K562 (cell line): Measurements from ENCODE around the gene ZNF865. TPM values are rescaled to one million over a fixed set of nuclear protein-coding genes. Genes with fewer than 3 reads are reported as not detected.
A peak's percentile ranks its signal among the peaks of the same experiment; 100 is the strongest.

Experiments
- ADNP ChIP-seq: fragments of 200-800 bp; sonication (Bioruptor generic); IDR thresholded peaks from 2 replicates; pipeline ENCODE4 v1.6.1; 2016; ENCODE audit warnings: missing genetic modification characterization, missing compliant biosample characterization
- CREM ChIP-seq: IDR thresholded peaks from 2 replicates; pipeline ENCODE4 v1.6.1; 2014; ENCODE audit warnings: antibody characterized with exemption, low read depth
- FOXK1 ChIP-seq: sonication (generic); formaldehyde crosslinking; IDR thresholded peaks from 2 replicates; pipeline ENCODE4 v1.8.0; 2022; ENCODE audit warnings: missing genetic modification reagents, mild to moderate bottlenecking, borderline replicate concordance
- KDM2B ChIP-seq: fragments of 250-450 bp; sonication (Bioruptor Pico); IDR thresholded peaks from 2 replicates; pipeline ENCODE4 v1.8.0; 2021; ENCODE audit warnings: mild to moderate bottlenecking, moderate library complexity
- KLF1 ChIP-seq: fragments of 450-650 bp; IDR thresholded peaks from 2 replicates; pipeline ENCODE4 v1.6.1; 2016; ENCODE audit warnings: missing genetic modification characterization, missing compliant biosample characterization
- NCOA4 ChIP-seq: fragments of 450-650 bp; IDR thresholded peaks from 2 replicates; pipeline ENCODE4 v1.6.1; 2018; ENCODE audit warnings: mild to moderate bottlenecking; ENCODE audit not compliant: partially characterized antibody
- PTBP1 ChIP-seq: fragments of 200-400 bp; formaldehyde crosslinking; IDR thresholded peaks from 2 replicates; pipeline ENCODE4 v1.6.1; 2017; ENCODE audit warnings: low read depth, low read length
- SETDB1 ChIP-seq: IDR thresholded peaks from one replicate; pipeline ENCODE4 v1.6.1; 2012; ENCODE audit warnings: low read length, control low read depth, inconsistent platforms
- TAF7 ChIP-seq: fragments of 450-650 bp; IDR thresholded peaks from 2 replicates; pipeline ENCODE4 v1.6.1; 2016; ENCODE audit warnings: missing genetic modification characterization, missing compliant biosample characterization
- TOE1 ChIP-seq, 2 experiments: fragments of 450-650 bp in 1 of 2; sonication (generic) in 1 of 2; formaldehyde crosslinking in 1 of 2; IDR thresholded peaks; 2 replicates each; pipeline versions ENCODE4 v1.7.1 to v1.8.0; 2016 to 2022; ENCODE audit warnings: borderline replicate concordance in 2 of 2, mild to moderate bottlenecking in 2 of 2, antibody characterized with exemption in 1 of 2, inconsistent platforms in 1 of 2, low read depth in 1 of 2, missing genetic modification reagents in 1 of 2, moderate library complexity in 1 of 2
- ZBTB1 ChIP-seq: sonication (generic); formaldehyde crosslinking; IDR thresholded peaks from 2 replicates; pipeline ENCODE4 v1.8.1; 2023; ENCODE audit warnings: missing genetic modification reagents, low read depth, mild to moderate bottlenecking, borderline replicate concordance
- ZC3H4 ChIP-seq: sonication (generic); formaldehyde crosslinking; IDR thresholded peaks from 2 replicates; pipeline ENCODE4 v1.9.0; 2021; ENCODE audit warnings: missing genetic modification reagents, borderline replicate concordance
- ZNF232 ChIP-seq: sonication (generic); formaldehyde crosslinking; IDR thresholded peaks from 2 replicates; pipeline ENCODE4 v1.8.0; 2022; ENCODE audit warnings: mild to moderate bottlenecking, missing genetic modification reagents
- polyA plus RNA-seq, 8 experiments: library from polyadenylated mRNA; depleted of rRNA in 4 of 8; stranded (reverse) in 5 of 8; unstranded in 3 of 8; fragments of >200 nt; fragmentation: Nextera tagmentation in 2 of 8; fragmentation: Illumina TruSeq in 1 of 8; extraction: Ambion mirVana in 2 of 8; extraction: Trizol in 1 of 8; gene quantifications; 2 replicates each; pipeline versions ENCODE4 v1.2.1 to v1.2.3, GENCODE V29; 2011 to 2014; ENCODE audit warnings: inconsistent platforms in 1 of 8, missing spikeins in 1 of 8
- total RNA-seq, 7 experiments: library from RNA; depleted of rRNA in 6 of 7; stranded (reverse); fragments of >200 nt in 6 of 7; fragmentation: Illumina TruSeq in 2 of 7; extraction: Trizol in 2 of 7; gene quantifications; 2 replicates each; pipeline versions ENCODE4 v1.2.1 to v1.2.3, GENCODE V29; 2011 to 2021; ENCODE audit warnings: low replicate concordance in 1 of 7
- TF ChIP-seq, protein P1 (sequence below): fragments of 450-650 bp; IDR thresholded peaks from 2 replicates; pipeline ENCODE4 v1.7.0; 2016; ENCODE audit warnings: borderline replicate concordance
- TF ChIP-seq, protein P2 (sequence below): fragments of 450-650 bp; IDR thresholded peaks from 2 replicates; pipeline ENCODE4 v1.6.1; 2016; ENCODE audit warnings: mild to moderate bottlenecking, moderate library complexity

ZNF865 gene
- total and polyA plus RNA-seq, 9 of the 15 experiments (the other 6 are each of a cell fraction or from before 2014, with no cell fraction given) = 0.40 to 18.8 (median 1.6) TPM; not detected in 2

DNA sequence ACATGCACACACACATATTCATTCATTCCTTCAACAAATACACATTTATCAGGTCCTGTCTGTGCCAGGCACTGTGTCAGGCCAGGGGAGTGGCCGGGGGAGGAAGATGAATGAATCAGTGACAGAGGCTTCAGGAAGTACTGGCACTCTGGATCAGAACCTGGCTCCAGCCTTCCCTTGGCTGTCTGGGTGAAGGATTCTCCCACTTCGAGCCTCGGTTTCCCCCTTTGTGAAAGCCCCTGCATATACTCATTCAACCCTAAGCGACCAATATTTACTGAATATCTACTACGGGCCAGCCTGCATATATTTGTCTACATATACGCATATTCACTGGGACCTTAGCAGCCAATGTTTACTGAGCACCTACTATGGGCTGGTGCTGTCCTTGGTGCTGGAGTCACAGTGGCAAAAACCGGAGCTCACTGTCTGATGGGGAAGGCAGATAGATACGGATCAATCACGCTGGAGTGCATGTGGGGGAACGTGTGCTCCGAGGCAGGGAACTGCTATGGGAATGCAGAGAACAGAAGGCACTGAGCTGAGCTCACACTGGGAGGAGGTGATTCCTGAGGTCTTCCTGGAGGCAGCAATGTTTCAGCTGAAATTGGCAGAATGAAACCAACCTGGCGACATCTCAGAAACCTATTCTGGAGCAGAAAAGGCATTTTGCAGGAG, 24.2 kb upstream of the ZNF865 start (continued):
- TF ChIP-seq, protein P1, sequence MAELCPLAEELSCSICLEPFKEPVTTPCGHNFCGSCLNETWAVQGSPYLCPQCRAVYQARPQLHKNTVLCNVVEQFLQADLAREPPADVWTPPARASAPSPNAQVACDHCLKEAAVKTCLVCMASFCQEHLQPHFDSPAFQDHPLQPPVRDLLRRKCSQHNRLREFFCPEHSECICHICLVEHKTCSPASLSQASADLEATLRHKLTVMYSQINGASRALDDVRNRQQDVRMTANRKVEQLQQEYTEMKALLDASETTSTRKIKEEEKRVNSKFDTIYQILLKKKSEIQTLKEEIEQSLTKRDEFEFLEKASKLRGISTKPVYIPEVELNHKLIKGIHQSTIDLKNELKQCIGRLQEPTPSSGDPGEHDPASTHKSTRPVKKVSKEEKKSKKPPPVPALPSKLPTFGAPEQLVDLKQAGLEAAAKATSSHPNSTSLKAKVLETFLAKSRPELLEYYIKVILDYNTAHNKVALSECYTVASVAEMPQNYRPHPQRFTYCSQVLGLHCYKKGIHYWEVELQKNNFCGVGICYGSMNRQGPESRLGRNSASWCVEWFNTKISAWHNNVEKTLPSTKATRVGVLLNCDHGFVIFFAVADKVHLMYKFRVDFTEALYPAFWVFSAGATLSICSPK = no peak
- TF ChIP-seq CREM = no peak
- no peak for TF ChIP-seq TOE1 (IDR thresholded peaks at IDR 0.05; ENCODE audit: borderline replicate concordance)
- TF ChIP-seq TOE1 (CRISPR knock-in tag; IDR thresholded peaks at IDR 0.05; ENCODE audit: borderline replicate concordance, low read depth) = no peak
- TF ChIP-seq SETDB1 = no peak
- TF ChIP-seq, protein P2, sequence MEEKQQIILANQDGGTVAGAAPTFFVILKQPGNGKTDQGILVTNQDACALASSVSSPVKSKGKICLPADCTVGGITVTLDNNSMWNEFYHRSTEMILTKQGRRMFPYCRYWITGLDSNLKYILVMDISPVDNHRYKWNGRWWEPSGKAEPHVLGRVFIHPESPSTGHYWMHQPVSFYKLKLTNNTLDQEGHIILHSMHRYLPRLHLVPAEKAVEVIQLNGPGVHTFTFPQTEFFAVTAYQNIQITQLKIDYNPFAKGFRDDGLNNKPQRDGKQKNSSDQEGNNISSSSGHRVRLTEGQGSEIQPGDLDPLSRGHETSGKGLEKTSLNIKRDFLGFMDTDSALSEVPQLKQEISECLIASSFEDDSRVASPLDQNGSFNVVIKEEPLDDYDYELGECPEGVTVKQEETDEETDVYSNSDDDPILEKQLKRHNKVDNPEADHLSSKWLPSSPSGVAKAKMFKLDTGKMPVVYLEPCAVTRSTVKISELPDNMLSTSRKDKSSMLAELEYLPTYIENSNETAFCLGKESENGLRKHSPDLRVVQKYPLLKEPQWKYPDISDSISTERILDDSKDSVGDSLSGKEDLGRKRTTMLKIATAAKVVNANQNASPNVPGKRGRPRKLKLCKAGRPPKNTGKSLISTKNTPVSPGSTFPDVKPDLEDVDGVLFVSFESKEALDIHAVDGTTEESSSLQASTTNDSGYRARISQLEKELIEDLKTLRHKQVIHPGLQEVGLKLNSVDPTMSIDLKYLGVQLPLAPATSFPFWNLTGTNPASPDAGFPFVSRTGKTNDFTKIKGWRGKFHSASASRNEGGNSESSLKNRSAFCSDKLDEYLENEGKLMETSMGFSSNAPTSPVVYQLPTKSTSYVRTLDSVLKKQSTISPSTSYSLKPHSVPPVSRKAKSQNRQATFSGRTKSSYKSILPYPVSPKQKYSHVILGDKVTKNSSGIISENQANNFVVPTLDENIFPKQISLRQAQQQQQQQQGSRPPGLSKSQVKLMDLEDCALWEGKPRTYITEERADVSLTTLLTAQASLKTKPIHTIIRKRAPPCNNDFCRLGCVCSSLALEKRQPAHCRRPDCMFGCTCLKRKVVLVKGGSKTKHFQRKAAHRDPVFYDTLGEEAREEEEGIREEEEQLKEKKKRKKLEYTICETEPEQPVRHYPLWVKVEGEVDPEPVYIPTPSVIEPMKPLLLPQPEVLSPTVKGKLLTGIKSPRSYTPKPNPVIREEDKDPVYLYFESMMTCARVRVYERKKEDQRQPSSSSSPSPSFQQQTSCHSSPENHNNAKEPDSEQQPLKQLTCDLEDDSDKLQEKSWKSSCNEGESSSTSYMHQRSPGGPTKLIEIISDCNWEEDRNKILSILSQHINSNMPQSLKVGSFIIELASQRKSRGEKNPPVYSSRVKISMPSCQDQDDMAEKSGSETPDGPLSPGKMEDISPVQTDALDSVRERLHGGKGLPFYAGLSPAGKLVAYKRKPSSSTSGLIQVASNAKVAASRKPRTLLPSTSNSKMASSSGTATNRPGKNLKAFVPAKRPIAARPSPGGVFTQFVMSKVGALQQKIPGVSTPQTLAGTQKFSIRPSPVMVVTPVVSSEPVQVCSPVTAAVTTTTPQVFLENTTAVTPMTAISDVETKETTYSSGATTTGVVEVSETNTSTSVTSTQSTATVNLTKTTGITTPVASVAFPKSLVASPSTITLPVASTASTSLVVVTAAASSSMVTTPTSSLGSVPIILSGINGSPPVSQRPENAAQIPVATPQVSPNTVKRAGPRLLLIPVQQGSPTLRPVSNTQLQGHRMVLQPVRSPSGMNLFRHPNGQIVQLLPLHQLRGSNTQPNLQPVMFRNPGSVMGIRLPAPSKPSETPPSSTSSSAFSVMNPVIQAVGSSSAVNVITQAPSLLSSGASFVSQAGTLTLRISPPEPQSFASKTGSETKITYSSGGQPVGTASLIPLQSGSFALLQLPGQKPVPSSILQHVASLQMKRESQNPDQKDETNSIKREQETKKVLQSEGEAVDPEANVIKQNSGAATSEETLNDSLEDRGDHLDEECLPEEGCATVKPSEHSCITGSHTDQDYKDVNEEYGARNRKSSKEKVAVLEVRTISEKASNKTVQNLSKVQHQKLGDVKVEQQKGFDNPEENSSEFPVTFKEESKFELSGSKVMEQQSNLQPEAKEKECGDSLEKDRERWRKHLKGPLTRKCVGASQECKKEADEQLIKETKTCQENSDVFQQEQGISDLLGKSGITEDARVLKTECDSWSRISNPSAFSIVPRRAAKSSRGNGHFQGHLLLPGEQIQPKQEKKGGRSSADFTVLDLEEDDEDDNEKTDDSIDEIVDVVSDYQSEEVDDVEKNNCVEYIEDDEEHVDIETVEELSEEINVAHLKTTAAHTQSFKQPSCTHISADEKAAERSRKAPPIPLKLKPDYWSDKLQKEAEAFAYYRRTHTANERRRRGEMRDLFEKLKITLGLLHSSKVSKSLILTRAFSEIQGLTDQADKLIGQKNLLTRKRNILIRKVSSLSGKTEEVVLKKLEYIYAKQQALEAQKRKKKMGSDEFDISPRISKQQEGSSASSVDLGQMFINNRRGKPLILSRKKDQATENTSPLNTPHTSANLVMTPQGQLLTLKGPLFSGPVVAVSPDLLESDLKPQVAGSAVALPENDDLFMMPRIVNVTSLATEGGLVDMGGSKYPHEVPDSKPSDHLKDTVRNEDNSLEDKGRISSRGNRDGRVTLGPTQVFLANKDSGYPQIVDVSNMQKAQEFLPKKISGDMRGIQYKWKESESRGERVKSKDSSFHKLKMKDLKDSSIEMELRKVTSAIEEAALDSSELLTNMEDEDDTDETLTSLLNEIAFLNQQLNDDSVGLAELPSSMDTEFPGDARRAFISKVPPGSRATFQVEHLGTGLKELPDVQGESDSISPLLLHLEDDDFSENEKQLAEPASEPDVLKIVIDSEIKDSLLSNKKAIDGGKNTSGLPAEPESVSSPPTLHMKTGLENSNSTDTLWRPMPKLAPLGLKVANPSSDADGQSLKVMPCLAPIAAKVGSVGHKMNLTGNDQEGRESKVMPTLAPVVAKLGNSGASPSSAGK = no peak
- TF ChIP-seq ADNP (tag) = peak; percentile 89
- TF ChIP-seq FOXK1 (CRISPR knock-in tag) = peak; percentile 44; the same call in 1 of the 2 replicates
- TF ChIP-seq TAF7 = no peak
- no peak for TF ChIP-seq ZC3H4 (CRISPR knock-in tag)
- no peak for TF ChIP-seq KLF1
- no peak for TF ChIP-seq KDM2B (CRISPR knock-in tag)
- no peak for TF ChIP-seq ZBTB1 (CRISPR knock-in tag)
- 0 out of 2 replicates have a peak, but pooled peaks have one; percentile 86 for TF ChIP-seq PTBP1
- no peak for TF ChIP-seq NCOA4
- TF ChIP-seq ZNF232 (CRISPR knock-in tag) = peak; percentile 89; the same call in 1 of the 2 replicates
